EL (cell line): ENCODE measurements around the gene ZSWIM6.
A peak's percentile ranks its signal among the peaks of the same experiment; 100 is the strongest.

Experiments
- DNase-seq: peaks from one replicate; pipeline ENCODE4 v3.0.0-alpha.2; 2016

Gene ZSWIM6

DNA sequence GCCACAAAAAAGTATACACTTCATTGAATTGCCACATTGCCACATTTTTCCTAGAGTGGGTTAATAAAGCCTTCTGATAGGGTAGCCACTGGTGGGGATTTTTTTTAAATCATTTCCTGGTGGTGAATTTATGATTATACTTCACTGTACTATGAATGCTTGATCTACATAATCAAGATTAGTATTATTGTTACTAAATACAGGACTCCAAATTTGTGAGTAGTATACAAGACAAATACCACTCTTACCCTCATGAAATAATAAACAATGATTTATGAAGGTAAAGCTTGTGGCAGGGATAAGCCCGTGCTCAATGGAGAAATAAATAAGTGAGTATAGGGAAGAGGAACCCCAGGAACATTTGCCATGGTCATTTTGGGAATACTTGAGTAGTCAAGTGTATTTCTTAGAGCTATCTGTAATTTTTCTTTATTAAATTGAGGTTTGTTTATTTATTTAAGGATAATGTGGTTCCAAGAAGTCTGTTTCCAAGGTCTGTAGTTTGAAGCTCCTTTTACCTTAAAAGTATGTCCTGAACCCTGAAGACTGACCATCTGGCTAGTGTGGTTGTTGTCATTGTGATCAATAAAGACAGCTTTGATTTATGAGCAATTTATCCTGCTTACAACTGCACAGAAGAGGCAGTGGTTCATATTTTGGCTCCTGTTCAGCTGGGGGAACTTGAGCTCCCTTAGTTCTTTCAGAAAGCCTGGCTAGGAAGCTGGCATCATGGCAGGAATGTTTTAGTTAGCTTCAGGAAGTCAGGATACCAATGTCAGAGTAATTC is 118.6 kb downstream of the ZSWIM6 start:
- peak; percentile 84 for DNase-seq

DNA sequence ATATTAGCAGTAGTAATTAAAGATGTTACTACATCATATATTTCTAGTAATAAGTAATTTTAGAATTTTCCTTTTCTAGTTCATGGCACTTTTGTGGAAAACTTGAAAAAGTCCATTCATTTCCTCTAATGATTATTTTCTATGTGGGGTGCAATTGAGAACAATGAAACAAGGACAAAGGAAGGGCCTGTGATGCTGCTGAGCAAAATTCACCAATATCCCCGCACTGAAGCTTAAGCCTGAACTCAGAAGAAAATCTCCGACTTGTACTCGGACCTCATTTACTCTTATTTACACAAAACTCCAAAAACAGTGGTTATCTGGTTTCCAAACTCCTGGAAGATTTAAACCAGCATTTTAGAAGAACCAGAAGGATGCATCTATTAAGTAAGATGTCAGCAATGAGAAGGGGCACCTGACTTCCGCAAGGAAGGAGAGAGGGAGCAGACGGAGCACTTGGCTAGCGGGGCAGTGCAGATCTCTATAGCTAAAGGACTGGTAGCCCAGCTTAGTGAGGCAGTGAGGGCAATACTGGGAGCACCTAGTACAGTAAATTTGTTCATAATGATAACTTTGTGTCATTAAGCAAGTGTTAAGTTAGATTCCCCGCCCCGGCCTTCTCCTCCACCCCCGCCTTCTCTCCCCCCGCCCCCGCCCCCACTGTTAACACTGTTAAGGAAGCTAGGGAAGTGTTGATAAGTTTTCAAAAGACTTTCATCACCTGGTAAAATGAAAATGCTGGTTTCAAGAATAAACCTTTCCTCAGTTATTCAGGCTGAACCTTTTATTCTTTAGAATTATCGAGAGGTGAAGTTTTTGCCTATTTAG is 123.3 kb downstream of the ZSWIM6 start:
- DNase-seq = no peak

DNA sequence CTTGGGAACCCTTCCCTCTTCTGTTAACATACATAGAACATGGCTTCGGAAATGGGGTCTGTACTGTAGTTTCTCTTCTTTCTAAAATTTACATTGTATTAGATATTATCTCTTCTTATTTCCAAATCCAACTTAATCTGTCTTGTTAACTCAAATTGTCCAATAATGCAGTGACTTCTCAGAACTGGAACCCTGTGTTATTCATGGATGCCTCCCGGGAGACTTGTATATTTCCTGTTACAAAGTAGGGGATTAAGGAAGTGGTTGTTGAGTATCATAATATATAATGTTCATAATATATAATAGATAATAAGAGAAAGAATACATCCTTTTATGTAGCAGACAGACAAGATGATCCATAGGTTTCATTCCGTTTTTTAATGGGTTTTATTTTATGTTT is 128.4 kb downstream of the ZSWIM6 start:
- DNase-seq = no peak

DNA sequence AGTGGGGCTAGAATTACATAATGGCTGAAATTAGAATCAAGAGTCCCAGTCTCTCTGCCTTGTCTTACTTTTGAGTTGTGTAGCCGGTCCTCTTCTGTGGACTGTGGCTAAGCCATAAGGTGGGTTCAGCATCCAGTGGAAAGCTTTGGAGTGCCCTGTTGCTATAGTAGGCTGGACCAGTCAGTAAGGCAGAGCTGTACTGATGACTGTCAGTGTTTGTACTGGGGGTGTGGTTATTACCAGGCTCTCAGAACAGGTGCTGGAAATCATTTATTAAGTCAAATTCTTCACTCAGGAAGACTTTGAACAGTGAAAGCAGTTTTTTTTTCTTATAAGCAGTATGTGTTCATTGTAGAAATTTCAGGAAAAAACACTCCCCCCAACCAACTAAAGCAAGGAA is 129.4 kb downstream of the ZSWIM6 start:
- no peak for DNase-seq

DNA sequence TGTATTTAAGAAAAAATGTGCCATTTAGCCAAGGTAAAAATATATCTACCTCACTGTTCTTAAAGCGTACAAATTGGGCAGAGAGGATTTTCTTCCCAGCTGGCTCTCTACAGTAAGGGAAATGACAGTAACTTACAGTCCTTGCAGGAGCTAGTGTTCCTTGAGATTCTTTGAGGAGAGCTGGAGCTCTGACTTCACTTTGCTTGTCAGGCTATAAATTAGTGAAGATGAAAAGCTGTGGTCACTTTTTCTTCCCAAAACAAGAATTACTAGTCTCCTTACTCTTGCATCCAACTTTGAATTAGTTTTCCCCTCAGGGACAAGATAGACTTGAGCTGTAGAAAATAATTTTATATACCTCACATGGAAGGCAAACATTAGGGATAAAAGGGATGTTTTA is 129.9 kb downstream of the ZSWIM6 start:
- no peak for DNase-seq

DNA sequence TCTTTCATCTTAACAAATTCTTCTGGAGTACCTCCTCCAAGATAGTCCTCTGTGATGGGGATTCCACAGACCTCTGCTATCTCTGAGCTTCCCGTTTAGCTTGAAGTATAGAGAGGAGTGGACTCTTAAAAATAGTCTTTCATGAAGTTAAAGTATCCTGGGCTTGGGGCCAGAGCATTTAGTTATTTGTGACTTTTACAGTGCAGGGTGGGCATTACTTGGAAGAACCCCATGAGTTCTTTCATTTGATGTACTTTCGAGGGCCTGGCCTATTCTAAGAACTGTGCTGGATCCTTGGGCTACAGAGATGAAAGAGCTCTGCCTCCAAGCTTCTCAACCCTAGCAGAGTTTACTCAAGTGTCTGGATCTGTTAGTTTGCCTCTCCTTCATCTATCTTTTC is 131.5 kb downstream of the ZSWIM6 start:
- no peak for DNase-seq

DNA sequence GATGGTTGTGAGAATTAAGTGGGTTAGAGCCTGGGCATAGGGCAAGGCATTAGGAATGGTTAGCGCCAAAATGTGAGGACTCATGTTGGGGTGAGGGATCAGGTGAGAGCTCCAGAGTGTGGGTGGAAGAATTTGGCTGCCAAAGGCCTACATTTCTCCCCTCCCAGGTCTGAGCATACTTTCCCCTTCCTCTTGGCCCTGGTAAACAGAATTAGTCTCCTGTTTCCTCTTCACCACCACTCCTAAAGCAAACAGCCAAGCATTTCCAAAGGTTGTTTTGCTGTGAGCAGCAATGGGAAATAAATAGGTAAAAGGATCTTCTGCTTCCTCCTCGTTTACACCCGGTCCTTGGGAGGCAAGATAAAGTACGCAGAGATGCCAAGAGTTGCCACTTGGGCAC is 132.5 kb downstream of the ZSWIM6 start:
- no peak for DNase-seq

DNA sequence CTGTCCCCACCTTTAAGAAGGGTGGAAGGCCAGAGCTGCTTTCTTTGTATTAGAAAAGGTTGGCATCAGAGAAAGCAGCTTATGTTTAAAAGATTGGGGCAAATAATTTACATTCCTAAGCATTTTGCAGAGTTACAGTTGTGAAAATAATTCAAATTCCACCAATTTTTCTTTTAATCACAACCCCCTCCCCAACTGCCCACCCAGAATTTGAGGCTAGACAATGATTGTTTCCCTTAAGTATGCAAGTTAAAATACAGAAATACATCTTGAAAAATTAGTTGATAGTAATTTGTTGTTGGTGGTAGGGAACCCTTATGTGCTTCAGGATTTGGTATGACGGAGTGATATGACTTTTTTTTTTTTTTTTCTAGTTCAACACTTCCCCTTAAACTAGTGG is 133.0 kb downstream of the ZSWIM6 start:
- peak; percentile 9 for DNase-seq

DNA sequence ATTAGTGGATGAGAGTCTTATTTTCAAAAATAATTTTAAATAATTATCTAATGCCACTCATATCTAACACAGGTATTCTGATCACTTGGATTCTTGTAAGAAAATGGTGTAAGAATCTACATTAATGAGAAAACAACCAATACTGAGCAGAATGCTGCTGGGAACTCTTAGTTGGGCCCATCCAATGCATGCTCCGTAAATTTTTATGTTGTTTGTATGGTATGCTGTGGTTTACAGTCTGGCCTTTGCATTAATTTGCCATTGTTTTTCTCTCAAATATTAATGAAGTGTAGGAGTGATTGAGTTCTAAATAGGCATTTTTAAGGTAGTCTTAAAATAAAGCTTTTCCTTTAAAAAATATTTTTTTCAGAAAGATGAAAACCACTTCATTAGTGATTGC is 133.4 kb downstream of the ZSWIM6 start:
- no peak for DNase-seq

DNA sequence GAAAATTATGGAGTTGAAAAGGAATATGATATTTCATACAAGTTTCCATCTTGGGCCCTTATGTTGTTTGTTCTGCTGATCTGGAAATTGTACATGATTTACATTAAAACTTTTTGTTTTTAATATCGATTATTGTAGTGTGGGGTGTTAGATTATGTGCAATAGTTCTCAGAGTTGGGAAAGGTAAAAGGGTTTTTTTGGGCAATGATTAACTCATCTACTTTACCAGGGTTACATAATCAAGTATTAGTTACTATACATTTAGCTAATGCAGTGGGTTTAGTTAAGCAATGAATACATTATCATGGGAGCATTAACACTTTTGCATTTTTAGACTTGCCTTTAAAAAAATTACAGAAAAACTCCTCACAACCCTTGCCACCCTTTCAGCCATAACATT is 134.0 kb downstream of the ZSWIM6 start:
- no peak for DNase-seq

DNA sequence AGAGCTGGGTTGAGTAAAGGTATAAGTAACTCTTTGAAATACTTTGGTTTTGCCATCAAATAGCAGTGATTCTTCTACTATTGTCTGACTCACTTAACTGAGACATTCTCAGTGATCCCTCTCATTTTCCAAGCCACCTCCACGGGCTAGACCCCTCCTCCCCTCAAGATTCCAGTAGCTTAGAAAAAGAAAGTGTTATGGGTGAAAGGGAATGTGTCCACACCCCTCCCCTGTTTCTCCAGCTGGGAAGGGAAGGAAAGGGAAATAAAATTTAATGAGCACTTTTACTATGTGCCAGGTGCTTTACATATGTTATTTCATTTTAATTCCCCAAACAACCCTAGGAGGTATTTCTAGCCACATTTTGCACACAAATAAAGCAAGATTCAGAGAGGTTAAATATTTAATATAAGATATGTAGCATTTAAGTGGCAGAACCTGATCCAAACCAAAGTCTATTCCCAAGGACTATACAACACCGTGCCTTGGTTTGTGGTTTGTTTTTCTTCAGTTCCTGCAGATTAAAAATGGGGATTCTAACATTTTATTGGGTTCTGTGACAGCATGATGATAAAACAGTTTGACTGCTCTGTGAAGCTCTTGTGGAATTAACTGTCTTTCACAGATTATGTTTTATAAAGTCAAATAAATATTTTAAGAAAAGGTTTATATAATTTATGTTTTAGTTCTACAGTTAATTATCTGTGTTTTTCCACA is 135.9 kb downstream of the ZSWIM6 start:
- DNase-seq = peak; percentile 80

DNA sequence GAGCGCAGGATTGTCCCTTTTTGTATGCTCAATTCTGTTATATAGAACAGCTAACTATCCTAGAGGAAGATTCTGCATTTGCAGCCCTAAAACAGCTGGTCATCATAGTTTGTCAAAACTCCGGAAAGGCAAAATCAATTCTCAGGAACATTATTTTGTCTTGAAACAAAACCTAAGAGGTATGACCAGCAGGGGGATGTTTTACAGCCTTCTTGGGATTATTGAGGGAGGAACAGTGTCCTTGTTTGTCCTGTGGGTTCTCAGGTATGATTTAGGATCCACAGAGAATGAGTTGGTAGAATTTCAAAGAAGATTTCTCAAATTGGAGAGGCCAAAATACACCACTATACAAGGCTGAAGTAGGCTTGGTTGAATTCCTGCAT is 136.4 kb downstream of the ZSWIM6 start:
- DNase-seq = no peak

DNA sequence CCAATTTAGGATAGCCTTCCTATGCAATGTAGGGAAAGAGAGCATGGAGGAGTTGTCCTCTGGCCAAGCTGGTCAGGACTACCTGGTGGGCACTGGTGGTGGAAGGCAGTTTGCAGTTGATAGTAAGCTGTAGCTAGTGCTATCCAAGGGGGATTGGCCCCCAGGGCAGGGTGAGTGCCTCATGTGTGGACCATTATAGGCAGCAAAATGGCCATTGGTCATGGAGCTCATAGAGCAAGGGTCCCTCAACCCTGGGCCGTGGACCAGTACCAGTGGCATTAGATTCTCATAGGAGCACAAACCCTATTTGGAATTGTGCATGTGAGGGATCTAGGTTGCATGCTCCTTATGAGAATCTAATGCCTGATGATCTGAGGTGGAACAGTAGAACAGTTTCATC is 139.3 kb downstream of the ZSWIM6 start:
- no peak for DNase-seq

DNA sequence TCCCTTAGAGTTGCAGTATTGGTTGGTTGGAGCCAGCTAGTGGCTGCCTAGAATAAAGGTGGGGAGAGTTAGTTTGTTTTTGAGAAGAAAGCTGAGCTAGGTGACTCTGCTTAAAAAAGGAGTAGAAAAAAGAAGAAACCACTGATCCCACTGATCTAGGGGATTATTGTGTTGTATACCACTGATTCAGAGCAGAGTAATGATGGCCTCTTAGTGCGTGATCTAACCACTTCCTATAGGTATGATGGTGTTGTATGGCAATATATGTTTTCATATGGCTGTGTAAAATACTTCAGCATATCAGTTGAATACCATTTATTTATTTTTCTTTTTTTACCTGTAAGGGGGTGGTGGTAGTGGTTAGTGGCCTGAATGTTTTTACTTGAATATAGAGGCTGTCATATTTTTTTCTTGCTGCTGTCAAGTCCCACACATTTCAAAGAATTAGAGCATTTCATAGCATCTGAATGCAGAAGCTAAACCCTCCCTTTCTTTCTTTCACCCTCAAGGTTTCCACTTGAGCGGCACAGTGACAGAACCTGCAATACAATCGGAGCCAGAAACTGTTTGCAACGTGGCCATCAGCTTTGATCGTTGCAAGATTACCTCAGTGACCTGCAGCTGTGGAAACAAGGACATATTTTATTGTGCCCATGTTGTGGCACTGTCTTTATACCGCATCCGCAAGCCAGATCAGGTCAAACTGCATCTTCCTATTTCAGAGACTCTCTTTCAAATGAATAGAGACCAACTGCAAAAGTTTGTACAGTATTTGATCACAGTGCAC is 140.3 kb downstream of the ZSWIM6 start:
- DNase-seq = no peak

DNA sequence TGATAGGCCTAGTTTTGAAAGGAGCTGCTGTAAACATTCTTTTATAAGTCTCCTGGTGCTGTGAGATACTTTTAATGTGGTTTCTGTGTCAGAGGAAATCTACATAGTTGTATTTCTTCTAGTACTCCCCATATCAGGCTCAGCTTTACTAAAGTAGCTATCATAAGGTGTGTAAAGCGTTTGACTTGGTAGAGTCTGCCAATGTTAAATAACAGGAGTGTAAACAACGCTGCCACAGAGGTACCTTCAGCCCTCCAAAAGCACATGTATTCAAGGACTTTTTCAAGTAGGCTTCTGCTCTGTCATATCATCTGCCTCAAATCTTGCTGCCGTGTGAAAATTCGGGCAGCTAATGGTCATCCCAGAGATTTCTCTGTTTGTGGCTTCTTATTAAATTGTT is 142.7 kb downstream of the ZSWIM6 start:
- no peak for DNase-seq

DNA sequence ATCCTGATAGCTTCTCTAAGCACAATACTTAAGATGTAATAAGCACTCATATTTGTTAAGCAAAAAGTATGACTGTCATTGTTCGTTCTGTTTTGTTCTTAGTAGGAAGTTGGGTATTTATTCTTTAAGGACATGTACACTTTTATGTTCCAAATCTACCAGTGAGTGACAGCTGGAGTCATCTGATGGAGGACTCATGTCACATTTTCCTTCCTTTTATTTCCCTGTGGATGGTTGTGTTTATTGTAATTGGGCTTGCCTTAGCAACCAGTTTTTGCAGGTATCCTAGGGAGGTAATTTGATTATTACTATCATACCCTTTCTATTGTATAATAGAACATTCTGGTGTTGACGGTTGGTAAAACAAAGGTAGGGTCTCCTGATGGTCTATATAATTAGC is 145.7 kb downstream of the ZSWIM6 start:
- no peak for DNase-seq

DNA sequence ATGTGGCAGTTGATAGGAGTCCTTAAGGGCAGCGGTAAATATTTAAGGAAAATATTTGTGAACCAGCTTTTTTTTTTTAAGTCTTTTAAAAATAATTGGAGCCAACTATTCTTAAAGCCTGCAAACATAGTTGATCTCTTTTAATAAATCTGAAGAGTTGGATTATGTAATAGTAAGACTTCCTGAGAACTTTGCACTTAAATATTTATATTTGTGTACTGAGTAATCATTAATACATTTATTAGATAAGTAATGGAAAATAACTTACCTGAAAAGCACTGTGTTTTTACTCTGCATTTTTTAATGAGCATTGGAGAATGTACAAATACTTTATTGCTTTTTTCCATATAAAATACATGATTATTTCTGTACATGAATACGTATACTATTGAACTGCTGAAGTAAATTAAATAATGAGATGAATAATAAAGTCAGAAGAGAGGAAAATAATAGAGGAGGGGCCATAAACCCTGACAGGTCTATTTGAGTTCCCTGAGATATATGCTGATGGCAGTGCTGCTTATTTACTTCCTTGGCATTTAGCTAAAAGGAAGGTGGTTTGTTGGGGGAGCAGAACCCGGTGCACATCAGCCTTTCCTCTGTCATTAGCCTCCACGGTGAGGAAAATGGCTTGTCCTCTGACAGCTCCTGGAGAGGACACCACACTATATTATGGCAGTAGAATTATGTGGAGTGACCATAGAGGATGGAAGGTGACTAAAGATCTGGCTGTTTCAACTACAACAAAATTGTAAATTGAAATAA is 148.0 kb downstream of the ZSWIM6 start:
- DNase-seq = no peak

DNA sequence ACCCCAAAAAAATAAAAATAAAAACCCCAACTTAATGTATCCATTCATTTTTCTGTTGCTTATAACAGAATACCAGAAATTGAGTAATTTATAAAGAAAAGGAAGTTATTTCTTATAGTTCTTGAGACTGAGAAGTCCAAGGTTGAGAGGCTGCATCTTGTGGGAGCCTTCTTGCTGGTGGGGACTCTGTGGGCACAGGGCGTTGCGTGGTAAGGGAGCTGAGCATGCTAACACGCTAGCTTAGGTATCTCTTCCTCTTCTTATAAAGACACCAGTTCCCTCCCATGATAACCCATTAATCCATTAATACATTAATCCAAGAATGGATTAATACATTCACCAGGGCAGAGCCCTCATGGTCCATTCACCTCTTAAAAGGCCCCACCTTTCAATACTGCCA is 150.9 kb downstream of the ZSWIM6 start:
- DNase-seq = no peak

DNA sequence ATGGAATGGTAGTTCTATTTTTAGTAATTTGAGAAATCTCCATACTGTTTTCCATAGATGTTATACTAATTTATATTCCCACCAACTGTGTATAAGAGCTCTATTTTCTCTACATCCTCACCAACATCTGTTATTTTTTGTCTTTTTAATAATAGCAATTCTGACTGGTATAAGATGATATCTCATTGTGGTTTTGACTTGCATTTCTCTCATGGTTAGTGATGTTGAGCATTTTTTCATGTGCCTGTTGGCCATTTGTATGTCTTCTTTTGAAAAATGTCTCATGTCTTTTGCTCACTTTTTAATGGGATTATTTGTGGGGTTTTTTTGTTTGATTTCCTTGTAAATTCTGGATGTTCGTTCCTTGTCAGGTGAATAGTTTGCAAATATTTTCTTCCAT is 154.4 kb downstream of the ZSWIM6 start:
- DNase-seq = peak; percentile 13

DNA sequence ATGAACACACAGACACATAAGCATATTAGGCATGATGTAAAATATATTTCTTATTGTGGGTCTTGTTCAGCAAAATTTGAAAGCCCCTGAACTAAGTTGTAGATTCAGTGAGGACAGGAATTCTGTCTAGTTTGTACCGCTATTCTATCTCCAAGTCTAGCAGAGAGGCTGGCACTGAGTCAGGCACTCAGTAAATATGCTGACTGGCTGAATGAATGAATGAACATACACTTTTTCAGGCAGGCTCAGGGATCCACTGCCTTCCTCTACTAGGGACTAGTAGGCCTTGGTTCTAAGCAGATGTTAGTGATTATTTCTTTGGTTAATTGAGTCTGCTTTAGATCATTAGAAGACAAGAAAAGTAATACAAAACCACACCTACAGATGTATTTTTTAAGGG is 157.5 kb downstream of the ZSWIM6 start:
- no peak for DNase-seq

DNA sequence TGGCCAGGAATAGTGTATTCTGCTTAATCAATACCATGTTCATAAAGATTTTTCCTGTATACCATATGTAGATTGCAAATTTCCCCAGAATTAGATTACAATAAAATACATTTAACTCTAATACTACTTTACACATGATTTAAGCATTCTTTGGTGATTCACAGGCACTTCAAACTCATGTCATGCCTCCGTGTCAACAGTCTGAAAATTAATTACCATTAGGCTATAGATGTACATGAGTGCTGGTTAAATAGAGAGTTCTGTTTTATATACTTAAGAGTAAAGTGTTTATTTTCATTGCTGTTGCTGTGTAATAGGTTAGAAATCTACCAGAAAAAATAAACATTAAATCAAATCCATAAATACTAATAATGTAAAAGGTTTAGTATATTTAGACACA is 159.8 kb downstream of the ZSWIM6 start:
- no peak for DNase-seq

DNA sequence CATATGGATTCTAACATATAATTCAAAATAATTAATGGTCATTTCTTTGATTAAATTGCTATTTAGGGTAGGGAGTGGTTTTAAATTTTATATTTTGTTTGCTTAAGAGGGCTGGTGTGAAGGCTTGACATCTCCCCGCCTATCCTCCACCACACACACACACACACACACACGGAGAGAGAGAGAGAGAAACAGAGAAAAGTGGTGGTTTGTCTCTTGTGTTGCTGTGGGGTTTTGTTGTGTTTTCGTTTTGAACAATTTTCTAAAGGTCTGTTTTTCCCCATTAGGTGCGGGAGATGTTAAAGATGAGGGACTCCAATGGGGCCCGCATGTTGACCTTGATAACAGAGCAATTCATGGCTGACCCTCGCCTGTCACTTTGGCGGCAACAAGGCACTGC is 161.9 kb downstream of the ZSWIM6 start:
- DNase-seq = no peak
